ENCODE data around the gene SETSIP.

- TF ChIP-seq POLR2A (IDR thresholded peaks at IDR 0.05; ENCODE audit: low read depth, low read length) (no peak), POLR2AphosphoS5 (IDR thresholded peaks at IDR 0.05; ENCODE audit: low read depth, low read length) (no peak)
Measured at GRCh38 chr1:92030656-92031107, 44.5 kb downstream of the SETSIP start.
